GM19372 (cell line): Measurements from ENCODE around the gene TERT.

Experiments
- ATAC-seq: cut with Tn5 transposase; IDR thresholded peaks from one replicate; pipeline ENCODE4 v1.9.1; 2021; ENCODE audit warnings: mild to moderate bottlenecking, low read depth, moderate library complexity; ENCODE audit not compliant: unreplicated experiment

TERT gene

DNA sequence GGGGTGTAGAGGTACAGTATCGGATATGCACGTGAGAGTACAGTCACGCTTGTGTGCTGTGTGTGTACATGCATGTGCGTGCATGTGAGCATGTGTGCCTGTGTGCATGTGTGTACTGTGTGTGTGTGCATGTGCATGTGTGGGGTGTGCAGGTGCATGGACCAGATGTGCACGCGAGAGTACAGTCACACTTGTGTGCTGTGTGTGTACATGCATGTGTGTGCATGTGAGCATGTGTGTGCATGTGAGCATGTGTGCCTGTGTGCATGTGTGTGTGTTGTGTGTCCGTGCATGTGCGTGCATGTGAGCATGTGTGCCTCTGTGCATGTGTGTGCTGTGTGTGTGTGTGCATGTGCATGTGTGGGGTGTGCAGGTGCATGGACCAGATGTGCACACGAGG lies 83.2 kb downstream of the TERT start:
- ATAC-seq = no peak

DNA sequence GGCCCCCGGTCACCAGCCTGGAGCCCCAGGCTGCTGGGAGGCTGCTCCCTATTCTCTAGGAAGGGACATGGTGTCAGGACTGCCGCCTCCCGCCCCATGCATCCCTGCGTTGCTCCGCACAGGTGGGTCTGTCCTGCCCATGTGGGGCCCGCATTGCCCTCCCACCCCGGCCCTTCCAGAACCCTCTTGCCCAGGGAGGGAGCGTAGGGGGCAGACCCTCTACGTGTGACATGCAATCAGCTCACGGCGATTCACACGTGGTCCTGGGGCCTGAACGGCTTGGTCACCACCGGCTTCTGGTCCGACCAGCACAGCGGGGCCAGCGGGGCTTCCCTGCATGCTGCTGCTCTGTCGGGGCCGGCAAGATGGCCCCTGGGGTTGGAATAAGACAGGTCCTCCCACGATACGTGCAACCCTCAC lies 84.0 kb downstream of the TERT start:
- no peak for ATAC-seq

DNA sequence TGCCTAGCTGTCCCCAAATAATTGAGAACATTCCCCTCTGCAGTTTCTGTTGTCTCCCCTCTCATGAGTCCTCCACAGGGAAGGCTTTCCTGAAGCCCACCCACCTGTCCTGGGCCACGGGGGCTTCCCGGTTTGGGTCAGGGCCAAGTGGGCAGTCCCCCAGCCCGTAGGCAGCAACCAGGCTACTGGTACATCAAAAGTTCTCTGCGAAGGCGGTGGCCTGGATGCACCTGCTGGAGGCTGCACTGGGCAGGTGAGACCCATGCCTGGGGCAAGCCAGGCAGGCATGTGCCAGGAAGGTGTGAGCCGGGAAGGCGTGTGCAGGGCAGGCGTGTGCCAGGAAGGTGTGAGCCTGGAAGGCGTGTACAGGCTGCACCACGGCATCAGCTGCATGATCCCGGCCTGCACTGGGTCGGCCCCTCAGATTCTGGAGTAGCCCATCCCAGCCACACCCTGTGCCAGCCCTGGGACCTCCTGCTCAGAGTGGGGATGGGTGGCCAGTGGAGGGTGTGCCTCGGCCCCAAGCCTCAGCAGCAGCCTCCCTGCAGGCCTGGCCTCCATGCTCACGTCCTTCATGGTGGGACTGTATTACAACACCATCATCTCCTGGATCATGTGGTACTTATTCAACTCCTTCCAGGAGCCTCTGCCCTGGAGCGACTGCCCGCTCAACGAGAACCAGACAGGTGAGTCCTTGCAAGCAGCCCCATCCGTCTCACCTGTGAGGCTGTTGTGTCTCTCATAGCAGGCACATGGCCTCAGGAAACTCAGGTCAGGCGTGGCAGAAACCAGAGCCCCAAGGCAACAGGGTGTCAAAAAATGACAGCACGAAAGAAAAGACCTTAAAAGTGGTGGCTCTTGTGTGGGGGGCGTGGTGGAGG lies 84.7 kb downstream of the TERT start:
- no peak for ATAC-seq

DNA sequence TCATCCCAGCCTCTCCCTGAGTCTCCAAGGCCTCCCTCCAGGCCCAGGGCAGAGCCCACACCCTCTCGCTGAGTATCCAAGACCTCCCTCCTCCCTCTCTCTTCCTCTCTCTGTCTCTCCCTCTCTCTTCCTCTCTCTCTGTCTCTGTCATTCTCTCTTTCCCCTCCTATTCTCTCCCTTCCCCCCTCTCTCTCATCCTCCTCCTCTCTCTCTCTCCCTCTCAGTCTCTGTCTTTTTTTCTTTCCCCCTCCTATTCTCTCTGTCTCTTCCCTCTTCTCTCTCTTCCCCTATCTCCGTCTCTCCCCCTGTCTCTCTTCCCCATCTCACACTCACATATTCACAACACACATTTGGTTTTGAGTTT lies 85.4 kb downstream of the TERT start:
- ATAC-seq = no peak

DNA sequence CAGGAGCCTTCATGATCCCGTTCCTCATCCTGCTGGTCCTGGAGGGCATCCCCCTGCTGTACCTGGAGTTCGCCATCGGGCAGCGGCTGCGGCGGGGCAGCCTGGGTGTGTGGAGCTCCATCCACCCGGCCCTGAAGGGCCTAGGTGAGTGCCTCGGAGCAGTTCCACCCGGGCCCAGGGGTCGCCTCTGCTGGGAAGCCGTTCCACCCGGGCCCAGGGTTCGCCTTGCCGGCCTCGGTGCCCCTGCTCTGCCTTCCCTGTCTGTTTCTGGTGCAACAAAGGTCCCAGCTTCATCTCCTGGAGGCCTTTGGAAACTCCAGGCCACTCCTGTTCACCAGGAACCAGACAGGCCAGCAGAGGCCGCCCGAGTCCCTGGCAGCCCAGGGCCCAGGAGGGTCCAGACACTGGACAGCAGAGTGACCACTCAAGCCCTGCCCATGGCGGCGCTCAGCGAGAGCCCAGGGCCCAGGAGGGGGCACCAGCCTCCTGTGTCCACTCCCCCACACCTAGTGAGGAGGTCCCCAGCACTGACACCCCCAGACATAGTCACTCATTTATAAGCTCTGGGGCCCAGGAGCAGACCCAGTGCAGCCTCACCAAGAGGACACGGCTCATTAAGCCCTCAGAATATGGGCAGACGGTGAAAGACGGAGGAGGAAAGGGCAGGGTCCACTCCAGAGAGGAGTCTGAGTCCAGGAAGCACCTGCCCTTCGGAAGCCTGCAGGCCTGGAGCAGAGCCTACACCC lies 86.0 kb downstream of the TERT start:
- no peak for ATAC-seq

DNA sequence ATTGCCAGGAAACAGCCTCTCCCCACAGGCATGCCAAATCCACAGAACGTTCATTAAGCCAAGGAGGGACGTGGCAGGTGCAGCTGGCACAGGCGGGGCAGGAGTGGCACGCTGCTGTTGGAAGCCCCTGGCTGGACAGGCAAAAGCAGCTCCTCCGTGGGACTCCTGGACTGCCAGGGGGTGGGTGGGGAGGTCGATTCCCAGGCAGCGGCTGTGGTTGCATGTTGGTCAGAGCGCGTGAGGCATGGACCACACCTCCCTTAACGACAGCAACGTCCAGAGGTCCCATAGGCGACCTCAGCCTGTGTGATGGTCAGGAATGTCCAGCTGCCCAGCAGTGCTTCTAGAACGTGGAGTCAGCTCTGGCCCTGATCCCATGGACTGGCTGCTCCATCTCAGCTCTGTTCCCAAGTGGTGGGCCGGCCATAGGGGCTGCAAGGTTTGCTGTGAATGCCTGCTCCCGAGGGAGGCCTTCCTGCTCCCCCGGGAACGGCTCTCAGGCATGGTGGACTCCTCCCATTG lies 86.6 kb downstream of the TERT start:
- ATAC-seq = no peak

DNA sequence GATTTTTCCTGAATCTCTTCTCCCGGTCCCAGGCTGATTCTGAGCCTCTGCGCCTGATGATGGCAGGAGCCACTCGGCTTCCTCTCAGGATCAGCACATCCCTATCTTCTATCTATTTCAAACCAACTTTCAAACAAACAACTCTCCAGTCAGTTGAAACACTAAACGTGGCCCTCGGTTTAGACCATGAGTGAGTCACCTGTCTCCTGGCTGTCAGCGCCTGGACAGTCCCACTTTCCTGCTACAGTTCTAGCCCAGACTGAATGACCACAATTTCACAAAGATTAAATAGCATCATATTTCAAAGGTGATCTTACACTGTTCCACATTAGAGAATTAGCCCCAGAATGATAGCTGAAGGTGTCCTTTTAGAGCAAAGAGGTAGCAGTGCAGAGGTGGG lies 87.3 kb downstream of the TERT start:
- ATAC-seq = no peak

DNA sequence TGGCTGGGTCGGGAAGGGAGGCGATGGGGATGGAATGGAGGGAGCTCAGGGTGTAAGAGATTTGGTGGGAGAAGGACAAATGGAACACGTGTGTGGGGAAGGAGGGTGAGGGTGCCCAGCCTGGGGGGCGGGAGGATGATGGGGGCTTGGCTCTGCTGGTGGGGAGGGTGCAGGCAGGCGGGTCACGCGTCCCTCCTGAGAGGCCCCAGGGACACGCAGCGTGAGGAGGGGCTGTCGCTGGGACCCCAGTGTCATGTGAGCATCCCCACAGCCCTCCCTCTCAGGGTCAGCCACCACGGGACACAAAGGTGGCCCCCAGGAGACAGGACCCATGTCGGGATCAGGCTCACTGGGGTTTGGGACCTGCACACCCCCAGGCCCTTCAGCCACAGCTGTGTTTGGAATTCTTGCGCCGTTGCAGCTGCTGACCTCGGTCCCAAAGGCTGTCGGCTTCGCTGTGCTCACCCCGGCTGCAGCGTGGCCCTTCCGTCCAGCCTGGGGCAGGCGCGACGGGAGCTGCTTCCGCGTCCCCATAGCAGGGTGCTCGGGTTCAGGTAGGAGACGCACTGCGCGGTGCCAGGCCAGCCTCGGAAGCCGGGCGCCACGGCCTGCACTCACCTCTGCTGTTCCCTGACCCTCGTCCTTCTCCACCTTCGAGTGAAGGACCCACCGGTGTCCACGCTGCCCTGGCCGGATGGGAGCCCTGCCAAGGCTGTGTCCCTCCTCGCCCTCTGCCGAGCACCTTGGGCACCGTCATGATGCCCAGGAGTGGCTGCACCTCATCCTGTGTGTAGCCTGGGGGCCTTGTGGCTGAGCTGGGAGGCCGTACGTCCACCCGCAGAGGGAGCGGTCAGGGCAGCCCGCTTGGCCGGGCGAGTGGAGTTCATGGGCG lies 88.1 kb downstream of the TERT start:
- no peak for ATAC-seq

DNA sequence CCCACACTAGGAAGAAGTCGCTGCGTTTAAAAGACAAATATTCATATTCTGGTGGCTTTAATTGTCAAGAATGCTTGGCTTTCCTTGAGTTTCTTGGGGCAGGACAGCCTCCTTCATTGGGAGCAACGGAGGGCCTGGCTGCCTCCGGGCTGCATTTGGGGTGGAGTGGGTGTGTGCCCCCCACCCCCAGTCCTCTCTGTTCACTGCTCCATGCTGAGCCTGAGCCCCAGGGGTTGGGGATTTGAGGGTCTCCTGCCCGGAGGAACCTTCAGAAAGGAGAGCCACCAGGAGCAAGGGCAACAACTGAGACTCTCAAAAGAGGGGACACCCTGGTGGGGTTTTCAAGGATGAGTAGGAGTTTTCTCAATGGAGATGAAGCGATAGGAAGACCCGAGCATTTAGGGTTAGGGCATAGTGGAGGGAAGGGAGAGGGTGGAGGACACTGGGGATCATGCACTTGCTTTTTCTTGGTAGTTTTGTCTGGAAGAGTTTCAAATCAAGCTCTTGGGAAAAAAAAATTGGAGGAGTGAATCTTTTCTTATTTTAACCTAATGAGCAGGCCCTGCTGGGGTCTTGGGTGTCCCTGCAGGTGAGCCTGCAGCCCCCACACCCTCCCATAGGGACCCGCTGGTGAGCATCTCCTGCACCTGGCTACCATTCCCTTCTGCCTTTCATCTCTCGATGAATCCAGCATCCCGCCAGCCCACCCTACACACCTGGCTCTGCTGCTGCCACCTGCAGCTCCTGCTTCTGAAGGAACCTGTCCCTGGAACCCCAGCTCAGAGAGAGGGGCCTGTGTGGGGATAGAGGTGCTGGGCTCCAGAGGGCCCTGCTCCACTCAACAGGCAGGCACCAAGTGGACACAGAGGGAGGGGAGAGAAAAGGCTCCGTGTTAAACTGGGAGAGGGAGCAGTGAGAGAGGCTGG lies 89.3 kb downstream of the TERT start:
- no peak for ATAC-seq

DNA sequence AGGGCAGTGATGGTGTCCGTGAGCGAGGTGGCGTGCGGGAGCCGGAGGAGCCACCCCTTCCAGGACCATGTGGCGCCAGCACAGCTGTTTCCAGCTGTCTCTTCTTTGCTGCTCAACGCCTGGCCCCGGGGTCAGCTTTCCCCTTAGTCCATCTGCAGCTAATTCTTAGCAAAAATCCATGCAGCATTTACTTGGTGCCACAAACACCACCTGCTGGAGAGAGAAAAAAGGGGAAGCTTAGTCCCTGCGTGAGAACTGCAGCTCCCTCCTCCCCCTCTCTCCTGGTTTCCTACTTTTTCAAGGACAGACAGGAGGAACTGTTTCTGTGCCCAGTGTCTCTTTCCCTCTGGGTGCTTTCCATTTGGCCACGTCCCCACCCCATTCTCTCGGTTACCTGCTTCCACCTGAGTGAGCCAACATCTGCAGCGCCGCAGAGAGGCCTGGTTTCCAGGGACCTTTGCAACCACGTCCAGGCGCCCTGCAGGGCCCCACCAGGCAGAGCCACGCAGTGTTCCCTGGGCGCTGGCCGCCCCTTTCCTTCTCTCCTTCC lies 90.1 kb downstream of the TERT start:
- no peak for ATAC-seq

DNA sequence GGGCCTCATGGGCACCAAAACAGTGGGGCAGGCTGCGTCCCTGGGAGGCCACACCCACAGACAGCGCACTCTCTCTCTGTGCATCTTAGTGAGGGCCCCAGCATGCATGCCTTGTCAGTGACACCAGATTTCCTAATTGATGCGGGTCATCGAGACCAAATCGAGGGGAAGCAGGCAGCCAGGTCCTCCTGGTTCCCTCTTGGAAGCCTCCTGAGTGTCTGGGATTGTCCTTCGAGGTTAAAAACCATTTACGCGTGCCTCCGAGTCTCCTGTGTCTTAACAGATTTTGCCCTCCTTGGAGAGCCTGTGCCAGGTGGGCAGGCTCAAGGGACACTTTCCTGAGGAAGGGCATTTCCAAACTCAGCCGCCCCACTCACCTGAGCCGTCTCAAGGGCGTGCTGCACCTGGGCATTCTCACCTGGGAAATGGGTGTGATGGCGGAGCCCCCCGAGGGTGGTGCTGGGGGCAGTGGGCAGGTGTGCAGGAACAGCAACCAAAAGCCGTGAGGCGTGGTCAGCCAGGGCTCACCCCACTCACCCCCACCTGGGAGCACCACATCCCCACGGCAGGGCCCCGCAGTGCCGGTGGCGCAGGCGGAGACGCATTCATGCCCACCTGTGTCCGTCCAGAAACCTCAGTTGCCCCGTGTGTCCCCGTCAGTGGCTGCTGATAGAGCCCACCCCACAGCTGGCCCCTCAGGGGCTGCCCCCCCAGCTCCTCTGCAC lies 90.7 kb downstream of the TERT start:
- ATAC-seq = no peak

DNA sequence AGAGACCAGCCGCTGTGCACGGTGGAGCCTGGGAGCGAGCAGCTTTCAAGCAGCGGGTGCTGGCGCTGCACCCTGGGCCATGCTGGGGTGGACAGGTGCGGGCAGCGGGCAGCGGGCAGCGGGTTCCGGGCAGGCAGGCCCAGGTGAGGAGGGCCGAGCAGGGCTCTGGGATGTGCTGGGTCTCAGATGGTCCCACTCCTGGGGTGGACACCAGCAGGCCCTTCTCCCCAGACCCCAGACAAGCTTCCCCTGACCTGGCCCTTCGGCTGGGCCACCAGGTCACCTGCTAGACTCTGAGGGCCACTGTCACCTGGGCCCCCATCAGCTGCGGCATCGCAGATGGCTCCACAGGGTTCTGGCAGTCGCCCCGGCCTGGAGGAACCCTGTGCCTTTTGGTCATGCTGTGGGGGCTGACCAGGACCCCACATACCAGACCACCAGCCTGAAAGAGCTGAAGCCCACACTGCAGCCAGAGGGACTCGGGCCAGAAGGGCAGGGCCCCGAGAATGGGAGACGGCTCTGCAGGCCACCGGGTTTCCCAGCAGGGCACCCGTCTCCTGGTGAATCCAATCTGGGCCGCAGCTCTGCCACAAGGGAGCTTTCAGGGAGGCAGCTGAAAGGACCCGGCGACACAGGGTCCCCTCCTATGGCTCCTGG lies 91.4 kb downstream of the TERT start:
- no peak for ATAC-seq
